HG03139 (cell line): Measurements from ENCODE around the gene PKNOX2.

Experiments
- ATAC-seq: cut with Tn5 transposase; IDR thresholded peaks from one replicate; pipeline ENCODE4 v1.9.1; 2021; ENCODE audit not compliant: unreplicated experiment

PKNOX2 gene

DNA sequence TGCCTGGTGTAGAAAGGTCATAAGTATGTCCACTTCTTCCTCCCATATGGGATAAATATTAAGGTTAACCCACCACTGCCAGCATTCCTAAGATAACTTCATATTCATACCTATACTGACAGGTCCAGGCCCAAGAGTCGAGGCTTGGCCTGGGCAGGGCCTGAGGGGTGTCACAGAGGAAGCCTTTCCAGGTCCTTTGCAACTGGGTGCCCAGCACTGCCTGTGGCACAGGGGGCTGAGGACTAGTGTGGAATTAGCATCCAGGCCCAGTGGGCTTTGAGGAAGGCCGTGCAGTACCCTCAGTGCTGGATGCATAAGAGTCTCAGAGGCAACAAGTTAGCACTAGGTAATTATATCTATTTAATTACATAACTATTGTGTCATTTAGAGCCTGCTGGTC lies 65.4 kb downstream of the PKNOX2 start:
- no peak for ATAC-seq

DNA sequence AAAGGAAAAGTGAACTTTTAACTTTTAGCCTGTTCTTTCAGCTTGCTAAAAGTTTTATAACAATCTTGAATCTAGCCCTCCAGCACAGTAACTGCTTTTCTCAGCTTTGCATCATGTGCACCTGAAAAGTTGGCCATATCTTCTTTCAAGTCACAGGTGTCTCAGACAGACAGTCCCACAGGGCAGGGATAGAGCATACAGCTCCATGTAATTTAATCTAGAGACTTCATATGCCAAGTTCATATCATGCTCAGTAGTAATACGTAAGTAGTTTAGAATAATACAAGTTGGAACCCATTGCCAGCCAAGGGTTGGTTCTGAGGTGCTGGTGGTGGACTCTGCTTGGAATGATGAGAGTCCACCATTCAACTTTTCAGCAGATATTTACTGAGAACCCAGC lies 68.6 kb downstream of the PKNOX2 start:
- no peak for ATAC-seq

DNA sequence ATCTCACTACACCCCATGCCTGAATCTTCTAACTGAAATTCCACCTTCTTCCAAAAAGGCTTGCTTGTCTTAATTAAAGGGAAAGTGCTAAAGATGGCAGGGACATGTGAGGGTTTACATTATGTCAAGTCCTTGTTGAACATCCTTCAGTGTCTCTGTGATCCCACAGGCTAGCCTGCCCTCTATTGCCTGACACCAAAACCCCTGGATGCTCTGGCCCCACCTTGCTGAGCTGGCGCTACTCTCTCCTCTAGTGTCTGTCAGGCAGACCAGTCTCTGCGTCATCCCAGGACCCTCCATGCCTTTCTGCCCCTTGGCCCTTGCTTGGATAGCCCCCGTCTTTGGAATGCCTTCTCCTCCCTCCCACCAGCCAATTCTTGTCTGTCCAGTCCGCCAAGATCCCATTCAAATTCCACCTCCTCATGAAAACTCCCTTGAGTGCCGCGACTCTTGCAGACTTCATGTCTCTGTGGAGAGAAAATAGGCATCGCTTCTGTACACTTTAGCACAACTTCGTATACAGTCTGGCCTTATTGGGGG lies 69.3 kb downstream of the PKNOX2 start:
- no peak for ATAC-seq

DNA sequence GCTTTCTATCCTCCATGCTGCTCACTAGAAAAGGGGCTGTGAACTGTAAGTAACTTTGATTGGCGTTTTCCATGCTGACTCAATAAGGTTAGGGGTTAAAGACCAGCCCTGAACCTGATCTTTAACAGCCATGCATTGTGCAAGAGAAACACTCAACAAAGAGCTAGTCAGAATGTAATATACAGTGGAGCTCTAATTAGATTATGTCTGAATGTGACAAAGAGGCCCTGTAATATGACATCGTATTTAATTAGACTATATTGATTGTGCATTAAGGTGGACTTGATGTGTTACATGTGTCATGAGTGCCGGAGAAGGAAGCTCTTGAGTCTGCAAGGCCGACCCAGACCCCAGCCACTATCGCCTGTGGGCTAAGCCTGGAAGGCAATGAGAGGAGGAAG lies 70.5 kb downstream of the PKNOX2 start:
- no peak for ATAC-seq

DNA sequence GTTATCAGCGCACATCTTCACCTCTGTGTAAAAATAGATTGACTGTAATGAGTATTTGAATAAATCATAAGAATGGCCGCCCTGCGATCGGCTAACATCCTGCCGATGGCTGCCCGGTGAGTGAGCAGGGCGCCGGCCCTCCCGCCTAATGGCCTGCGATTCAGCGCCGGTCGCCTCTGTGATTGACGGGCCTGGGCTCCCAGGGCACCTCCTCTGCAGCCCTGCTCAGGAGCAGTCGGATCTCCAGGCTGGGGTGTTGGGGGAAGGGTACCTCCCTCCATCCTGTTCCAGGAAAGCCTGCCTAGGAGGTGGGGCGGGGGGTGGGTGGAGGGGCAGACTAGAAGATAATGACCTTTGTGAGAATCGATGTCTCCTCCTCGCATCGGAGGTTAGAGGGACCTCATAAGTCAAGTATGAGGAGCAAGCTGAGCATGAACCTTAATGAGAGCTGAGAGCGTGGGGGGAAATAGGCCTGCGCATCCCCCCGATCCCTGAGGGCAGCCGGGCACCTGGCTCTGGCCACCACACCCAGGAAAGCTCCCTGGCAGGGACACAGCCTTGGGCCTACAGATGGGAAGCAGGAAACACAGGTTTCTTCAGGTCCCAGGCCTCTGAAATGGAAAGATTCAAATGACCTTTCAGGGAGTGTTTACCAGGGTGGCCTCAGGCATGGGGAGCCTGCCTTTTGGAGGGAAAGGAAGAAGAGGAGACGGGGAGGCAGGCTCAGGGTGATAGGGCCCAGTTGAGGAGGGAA lies 71.7 kb downstream of the PKNOX2 start:
- ATAC-seq = no peak

DNA sequence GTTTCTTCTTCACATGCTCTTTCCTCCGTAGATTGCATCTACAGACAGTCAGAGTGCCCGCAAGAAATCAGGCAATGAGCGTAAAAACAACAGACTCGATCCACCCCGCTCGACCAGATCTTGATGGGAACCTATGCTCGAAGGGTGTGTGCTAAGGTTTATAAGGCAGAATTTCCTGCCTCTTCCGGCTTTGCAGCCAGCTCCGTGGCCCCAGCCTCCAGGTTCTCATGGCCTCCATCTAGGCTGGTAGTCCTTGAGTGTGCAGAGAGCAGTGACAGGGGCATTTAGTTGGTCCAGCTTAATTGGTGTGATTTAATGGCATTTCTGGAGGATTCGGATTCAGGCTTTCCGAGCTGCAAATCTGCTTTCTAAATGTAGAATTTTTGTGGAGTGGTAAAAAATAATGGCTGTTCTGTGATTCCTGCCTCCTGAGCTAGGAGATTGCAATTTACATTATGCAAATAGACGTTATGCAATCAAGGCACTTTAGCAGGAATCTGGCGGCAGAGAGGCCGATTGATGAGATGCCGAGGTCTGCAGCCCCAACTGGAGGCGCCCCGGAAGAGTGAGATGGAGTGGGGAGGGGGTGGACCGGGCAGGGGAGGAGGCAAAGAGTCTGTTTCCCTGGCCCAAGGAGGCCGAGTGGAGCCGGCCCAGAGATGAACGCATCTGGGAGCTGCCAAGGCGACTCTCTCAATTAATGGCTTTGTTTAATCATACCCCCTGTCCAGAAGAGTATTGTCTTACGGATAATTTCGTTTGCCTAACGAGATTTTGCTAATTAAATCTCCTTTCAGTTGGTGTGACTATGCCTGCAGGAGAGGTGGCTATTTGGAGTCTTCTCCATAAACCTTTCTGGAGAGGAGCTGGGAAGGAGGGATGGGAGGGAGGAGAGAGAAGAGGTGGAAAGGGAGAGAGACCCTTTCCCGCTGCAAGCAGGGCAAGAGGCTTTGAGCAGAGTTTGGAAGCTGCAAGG lies 75.3 kb downstream of the PKNOX2 start:
- no peak for ATAC-seq

DNA sequence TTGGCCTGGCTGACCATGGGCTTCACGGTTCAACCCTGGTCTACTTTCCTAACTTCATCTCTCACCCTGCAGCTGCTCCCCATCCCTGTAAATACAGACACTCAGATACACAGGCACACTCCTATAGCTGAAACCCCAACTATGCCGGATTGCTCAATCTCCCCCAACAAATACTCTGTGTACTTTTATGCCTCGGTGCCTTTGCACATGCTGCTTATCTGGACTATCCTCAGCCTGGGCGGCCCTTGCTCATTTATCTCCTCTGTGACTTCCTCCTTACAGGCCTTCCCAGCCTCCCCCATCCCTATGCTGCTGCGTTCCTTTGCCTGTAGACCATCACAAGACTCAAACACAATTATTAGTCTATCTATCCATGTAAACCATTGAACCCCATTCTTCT lies 76.6 kb downstream of the PKNOX2 start:
- no peak for ATAC-seq

DNA sequence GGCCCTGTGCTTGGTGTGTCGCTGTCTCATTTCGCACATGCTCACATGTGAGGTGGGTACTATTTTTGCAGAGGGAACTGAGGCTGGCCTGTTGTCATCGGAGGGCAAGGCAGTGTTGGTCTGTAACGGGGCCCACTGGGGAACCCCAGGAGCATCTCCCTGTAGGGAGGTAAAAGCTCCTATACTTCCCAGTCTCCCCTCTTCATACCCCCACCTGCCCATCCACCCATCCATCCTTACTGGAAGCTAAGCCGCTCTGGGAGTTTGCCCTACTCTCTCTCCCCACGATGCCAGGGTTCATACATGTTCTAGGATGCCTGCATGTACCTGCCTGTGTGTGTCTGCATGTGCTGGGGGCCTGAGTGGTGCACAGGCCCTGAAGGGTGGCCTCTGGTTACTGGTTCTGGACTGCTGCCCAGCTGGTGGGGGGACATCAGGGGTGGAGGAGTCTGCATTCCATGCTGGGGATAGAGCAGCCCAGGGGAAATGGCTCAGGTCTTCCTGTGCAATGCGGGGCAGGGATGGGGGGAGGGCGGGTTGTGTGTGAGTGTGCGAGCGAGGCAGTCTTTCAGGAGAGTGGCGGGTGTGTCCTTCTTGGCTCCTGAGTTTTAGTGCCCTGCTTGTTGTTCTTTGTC lies 77.7 kb downstream of the PKNOX2 start:
- ATAC-seq = no peak

DNA sequence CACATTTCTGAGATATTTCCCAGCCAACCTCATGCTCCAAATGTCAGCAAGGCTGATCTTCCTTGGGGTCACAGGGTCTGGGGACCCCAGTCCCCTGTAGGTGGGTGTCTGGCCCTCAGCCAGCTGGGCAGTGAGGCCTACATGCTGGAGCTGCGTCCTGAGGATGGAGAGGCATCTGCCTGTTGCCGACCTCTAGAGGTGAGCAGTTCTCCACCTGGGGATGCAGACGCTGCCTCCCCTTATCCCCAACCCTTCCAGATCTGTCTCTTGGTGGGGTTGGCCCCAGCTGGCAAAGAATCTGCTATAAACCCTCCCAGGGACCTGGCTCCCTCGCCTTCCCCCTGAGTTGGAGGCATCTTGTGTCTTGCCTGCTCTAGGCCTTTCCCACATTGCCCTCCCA lies 79.6 kb downstream of the PKNOX2 start:
- ATAC-seq = no peak

DNA sequence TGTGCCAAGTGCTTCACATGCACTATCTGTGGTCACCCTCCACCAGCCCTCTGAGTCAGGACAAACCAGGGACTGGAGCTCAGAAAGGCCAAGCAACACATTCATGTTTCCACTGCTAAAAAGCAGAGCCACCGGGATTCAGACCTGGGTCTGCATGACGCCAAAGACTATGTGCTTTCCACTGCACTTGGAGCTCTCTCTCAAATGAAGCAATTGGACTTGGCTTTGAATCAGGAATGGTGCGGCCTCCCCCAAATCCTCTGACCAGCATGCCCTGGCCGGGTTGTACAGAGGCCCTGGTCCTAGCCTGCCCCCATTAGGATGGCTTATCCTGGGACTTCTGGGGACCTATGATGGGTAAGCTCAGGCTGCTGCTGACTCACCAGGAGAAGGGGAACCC lies 80.7 kb downstream of the PKNOX2 start:
- ATAC-seq = no peak

DNA sequence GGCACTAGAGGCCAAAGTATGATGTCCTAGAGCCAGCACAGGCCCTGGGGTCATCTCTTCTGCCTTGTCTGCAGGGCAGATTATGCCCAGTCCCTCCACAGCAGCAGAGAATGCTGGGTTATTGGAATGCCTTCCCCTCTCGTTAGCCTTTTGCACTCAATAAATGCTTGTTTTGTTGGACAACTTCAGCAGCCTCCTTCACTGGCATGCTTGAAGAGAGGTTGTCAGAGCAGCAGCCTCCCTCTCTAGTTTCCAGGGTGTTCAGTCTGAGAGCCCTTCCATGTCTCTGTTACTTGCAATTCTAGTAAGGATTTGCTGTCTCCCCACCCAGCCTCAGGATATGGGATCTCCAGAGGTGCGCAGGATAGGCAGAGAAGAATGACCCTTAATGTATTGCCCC lies 82.9 kb downstream of the PKNOX2 start:
- ATAC-seq = no peak

DNA sequence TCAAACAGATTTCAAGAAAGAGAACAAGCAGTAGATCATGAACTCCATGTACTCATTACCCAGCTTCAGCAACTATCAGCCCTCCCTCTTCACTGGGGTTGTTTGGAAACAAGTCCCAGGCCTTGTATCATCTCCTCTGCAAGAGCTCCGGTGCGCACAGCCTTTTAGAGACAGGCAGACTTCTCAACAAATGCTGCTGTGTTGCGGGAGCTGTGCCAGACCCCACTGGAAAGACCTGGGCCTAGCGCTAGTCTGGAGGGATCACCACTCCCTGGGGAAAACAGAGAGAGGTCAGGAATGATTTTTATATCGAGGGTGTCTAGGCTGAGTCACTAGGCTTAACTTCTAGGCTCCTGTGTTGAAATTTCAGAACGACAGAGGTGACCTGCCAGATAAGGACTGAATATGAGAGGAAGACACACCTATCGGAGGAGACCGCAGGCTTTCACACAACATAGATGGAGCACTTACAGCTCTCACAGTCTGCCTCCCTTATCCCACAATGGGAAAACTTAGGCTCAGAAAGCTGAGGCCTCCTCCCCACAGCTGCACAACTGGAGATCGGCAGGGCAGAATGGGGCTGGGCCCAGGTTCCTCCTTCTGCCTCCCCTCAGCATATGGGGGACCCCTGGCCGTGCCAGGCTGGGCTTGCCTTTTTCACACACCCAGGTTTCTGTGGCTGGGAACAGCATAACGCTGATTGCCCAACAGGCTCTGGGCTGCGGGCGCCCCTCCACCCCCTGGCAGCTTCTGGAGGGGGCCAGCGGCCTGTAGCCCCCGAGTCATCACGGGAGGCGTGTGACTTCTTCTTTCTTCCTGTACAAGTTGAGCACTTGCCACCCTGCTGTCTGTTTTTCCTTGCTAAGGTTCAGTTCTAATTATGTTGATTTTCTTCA lies 86.0 kb downstream of the PKNOX2 start:
- ATAC-seq = no peak

DNA sequence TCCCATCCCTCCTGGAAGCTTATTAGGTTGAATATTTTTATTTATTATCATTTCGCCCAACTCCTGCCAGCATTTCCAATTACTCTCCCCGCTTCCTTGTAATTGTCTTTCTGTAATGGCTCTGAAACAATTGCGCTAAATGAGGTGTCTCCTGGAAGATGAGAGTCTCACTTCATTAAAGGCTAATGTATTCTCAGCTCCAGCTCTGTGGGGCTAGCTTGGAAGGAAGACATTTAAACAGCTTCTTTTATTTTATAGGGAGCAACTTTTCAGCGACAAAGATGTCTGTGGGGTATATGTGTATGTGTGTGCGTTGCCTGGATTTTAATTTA lies 86.6 kb downstream of the PKNOX2 start:
- ATAC-seq = no peak

DNA sequence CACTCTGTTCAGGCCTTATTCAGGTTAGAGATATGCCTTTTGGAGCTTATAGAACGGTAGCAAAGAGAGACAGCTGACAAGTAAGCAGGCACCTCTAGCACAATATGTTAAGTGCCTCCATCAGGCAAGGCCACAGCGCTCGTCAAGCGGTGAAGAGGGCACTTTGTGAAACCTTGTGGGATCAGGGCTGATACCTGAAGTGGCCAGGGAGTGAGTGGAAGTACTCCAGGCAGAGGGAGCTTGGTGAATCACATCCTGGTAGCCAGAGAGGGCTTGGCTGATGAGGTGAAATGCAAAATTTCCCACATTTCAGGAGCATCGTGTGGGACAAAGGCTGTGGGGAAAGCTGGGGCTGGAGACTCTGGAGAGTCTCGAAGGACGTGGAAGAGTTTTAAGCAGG lies 87.4 kb downstream of the PKNOX2 start:
- ATAC-seq = no peak

DNA sequence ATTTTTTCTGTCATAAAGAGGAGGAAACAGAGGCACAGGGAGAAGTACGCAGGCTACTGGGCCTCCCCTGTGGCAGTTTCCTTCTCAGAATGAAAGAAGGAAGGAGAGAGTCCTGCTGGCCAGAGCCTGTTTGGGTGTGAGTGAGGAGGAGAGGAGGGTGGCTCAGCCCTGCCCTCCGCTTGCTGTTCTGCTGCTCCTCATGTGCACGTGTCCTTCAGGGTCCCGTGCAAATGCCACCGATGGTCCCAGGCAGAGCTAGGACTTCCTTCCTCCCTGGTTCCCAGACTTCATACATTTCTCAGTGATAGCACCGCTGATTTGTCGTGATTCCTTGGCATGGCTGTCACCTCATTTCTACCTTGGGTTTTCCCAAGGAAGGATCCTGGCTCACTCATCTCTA lies 88.7 kb downstream of the PKNOX2 start:
- no peak for ATAC-seq

DNA sequence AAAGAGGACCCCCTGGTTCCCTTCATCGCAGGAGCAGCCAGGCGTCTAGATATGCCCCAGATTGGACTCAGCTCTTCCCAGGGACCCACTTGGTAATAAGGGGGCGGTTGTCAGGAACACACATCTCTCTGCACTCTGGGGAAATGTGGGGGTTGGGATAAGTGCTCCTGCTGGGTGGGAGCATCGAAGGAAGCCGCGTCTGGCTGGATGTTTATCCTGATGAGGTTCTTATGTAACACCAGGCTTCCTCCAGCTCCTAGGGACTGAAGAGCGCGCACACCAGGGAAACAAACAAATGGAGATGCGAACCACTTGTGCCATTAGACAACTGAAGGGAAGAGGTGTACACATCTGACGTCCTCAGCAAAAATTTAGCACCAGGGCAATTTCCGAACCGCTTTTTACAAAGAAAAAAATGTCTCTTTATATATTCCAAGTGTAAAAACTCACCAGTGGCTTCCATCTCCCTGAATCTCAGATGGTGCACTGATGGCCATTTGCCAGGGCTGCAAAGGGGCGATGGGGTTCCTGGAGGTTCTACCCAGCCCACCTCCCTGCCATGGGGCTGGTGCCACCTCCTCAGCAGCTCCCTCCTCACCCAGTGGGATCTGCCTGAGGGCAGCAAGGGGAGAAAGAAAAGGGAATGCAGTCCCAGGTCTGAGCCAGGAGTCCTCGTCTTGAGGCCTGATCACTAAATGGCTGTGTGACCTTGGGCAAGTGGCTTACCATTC lies 89.4 kb downstream of the PKNOX2 start:
- no peak for ATAC-seq

DNA sequence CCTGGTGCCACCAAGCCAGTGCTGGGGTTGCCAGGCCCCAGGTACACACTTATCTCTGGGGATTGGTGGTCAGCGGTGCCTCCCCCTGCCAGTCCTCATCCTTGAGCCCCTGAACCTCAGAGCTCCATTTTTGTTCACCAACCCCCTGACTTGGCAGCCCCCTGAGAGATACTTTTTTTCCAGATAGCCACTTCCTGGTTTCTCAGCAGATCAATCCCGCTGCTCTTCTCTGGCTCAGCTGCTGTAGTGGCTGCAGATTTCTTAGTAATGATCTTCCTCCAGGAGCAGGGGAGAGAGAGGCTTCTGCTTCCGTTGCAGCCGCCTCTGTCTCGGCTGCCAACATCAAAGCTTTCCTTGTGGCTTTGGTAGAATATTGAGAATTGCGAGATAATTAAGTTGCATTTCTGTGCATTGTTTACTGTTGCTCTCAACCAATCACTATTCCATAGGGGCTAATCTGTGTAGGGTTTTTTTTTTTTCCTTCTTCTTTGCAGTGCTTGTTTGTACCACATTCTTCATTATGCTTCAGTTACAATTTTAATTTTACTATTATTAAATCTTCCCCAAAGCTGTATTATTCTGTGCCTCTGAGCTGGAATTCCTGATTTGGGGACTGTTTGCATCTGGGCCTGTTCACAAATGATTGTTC lies 92.1 kb downstream of the PKNOX2 start:
- no peak for ATAC-seq

DNA sequence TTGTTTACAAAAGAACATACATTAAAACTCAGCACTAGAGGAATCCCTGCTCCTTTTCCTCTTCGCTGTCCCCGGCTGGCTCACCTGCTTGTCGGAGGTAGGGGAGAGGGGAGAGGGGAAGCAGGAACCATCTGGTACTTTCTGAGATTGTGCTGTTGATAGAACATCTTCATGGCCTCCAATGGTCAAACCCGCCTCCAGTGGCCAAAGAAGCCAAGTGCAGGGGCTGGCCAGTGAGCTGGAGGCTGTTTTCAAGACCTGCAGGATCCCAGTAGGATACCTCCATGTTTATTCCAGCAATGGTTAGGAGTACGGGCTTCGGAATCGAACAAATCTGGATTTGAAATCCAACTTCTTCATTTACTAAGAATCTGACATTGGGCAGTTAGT lies 92.6 kb downstream of the PKNOX2 start:
- ATAC-seq = no peak

DNA sequence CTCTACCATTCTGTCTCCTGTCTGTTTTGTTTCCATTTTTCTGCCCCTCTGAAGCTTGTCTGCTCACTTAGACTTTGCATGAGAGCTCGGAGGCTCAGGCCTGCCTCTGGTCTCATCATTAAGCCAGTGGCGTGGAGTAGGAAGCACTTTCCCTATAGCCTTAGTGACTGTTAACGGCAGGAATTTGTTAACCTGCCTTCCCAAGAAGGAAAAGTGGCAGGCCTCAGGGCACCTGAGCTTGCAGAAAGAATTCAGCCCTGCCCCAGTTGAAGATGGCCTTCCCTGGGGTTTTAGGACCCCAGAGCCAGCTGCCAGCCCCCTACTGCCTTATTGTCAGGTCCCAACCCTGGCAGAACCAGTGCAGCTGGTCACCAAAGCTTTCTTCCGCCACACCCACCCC lies 93.2 kb downstream of the PKNOX2 start:
- ATAC-seq = no peak
